ENCODE results near the gene PHETA1. TPM values are rescaled to one million over a fixed set of nuclear protein-coding genes. Genes with fewer than 3 reads are reported as not detected.
A peak's percentile ranks its signal among the peaks of the same experiment; 100 is the strongest.

Gene PHETA1
- total RNA-seq, 3 donors from 2014 or later = 6.6 to 10.9 (median 10.2) TPM

GRCh38 chr12:111413442-111414086 lies 44.7 kb upstream of the PHETA1 start:
- intact Hi-C loops (cut with DNase I; ENCODE audit: low total_unique reads) = no loop called here
- no peak for TF ChIP-seq POLR2AphosphoS5 (IDR thresholded peaks at IDR 0.05)
- TF ChIP-seq POLR2A (IDR thresholded peaks at IDR 0.05) = no peak
- TF ChIP-seq CTCF (IDR thresholded peaks at IDR 0.05) = no peak
- Histone ChIP-seq H3K9me3 (no peaks in the 10 kb centered on the region), H3K4me3 (no peak overlapping the region), H3K4me1 (peaks cover 11 to 19% of the 10 kb centered on the region in 2 donors), H3K27me3 (no peaks in the 10 kb centered on the region), H3K36me3 (no peaks in the 10 kb centered on the region), H3K27ac (peak overlapping the region in 1 of 2 donors; percentile 58)
- no peak for DNase-seq (ENCODE audit: low spot score in 2 of 2)

GRCh38 chr12:111412830-111413441 lies 44.0 kb upstream of the PHETA1 start:
- intact Hi-C loops (cut with DNase I; ENCODE audit: low total_unique reads) = no loop called here
- H3K27ac ChIP-seq = peak overlapping the region; percentile 50 to 71
- H3K4me3 ChIP-seq = no peak overlapping the region
- H3K9me3 ChIP-seq = no peaks in the 10 kb centered on the region
- no peaks in the 10 kb centered on the region for H3K36me3 ChIP-seq
- H3K4me1 ChIP-seq = peaks cover 11 to 19% of the 10 kb centered on the region in 2 donors
- no peak for DNase-seq (ENCODE audit: low spot score in 2 of 2)
- no peaks in the 10 kb centered on the region for H3K27me3 ChIP-seq
- TF ChIP-seq POLR2A (IDR thresholded peaks at IDR 0.05) (no peak), POLR2AphosphoS5 (IDR thresholded peaks at IDR 0.05) (no peak), CTCF (IDR thresholded peaks at IDR 0.05) (no peak)

GRCh38 chr12:111412007-111412829 lies 43.3 kb upstream of the PHETA1 start:
- no peak for DNase-seq (ENCODE audit: low spot score in 2 of 2)

GRCh38 chr12:111411185-111411764 lies 42.4 kb upstream of the PHETA1 start:
- Histone ChIP-seq H3K27ac (peak overlapping the region; percentile 71 to 83), H3K27me3 (no peaks in the 10 kb centered on the region), H3K9me3 (no peaks in the 10 kb centered on the region), H3K36me3 (no peaks in the 10 kb centered on the region), H3K4me3 (no peak overlapping the region), H3K4me1 (peaks cover 11 to 19% of the 10 kb centered on the region in 2 donors)
- DNase-seq (ENCODE audit: low spot score in 2 of 2) = no peak
- TF ChIP-seq POLR2AphosphoS5 (IDR thresholded peaks at IDR 0.05) (no peak), POLR2A (IDR thresholded peaks at IDR 0.05) (no peak), CTCF (IDR thresholded peaks at IDR 0.05) (no peak)
- intact Hi-C loops (cut with DNase I; ENCODE audit: low total_unique reads) = no loop called here

More at GRCh38 chr12:111412007-111412829, 43.3 kb upstream of the PHETA1 start:
- Histone ChIP-seq H3K36me3 (no peaks in the 10 kb centered on the region), H3K27ac (peak overlapping the region; percentile 50 to 71), H3K9me3 (no peaks in the 10 kb centered on the region), H3K4me3 (no peak overlapping the region), H3K27me3 (no peaks in the 10 kb centered on the region), H3K4me1 (peaks cover 11 to 19% of the 10 kb centered on the region in 2 donors)
- TF ChIP-seq CTCF (IDR thresholded peaks at IDR 0.05) = no peak
- TF ChIP-seq POLR2A (IDR thresholded peaks at IDR 0.05) = no peak
- no peak for TF ChIP-seq POLR2AphosphoS5 (IDR thresholded peaks at IDR 0.05)
- intact Hi-C loops (cut with DNase I; ENCODE audit: low total_unique reads) = no loop called here
